GM12878 (cell line): ENCODE measurements around the gene TBL3.

Source experiments
- YY1 ChIP-seq: IDR thresholded peaks from 2 replicates; pipeline ENCODE4 v1.6.1; 2011; ENCODE audit warnings: low read depth, mild to moderate bottlenecking, low read length
- TF ChIP-seq, protein P1 (sequence below): IDR thresholded peaks from 2 replicates; pipeline ENCODE4 v1.6.1; 2012; ENCODE audit warnings: mild to moderate bottlenecking, low read depth, low read length

GRCh38 chr16:1976951-1977874, 5.4 kb downstream of the TBL3 start:
- TF ChIP-seq YY1: no peak
- TF ChIP-seq, protein P1, sequence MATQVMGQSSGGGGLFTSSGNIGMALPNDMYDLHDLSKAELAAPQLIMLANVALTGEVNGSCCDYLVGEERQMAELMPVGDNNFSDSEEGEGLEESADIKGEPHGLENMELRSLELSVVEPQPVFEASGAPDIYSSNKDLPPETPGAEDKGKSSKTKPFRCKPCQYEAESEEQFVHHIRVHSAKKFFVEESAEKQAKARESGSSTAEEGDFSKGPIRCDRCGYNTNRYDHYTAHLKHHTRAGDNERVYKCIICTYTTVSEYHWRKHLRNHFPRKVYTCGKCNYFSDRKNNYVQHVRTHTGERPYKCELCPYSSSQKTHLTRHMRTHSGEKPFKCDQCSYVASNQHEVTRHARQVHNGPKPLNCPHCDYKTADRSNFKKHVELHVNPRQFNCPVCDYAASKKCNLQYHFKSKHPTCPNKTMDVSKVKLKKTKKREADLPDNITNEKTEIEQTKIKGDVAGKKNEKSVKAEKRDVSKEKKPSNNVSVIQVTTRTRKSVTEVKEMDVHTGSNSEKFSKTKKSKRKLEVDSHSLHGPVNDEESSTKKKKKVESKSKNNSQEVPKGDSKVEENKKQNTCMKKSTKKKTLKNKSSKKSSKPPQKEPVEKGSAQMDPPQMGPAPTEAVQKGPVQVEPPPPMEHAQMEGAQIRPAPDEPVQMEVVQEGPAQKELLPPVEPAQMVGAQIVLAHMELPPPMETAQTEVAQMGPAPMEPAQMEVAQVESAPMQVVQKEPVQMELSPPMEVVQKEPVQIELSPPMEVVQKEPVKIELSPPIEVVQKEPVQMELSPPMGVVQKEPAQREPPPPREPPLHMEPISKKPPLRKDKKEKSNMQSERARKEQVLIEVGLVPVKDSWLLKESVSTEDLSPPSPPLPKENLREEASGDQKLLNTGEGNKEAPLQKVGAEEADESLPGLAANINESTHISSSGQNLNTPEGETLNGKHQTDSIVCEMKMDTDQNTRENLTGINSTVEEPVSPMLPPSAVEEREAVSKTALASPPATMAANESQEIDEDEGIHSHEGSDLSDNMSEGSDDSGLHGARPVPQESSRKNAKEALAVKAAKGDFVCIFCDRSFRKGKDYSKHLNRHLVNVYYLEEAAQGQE: no peak
